HUES64 (cell line): ENCODE measurements around the gene TOMM34.
A peak's percentile ranks its signal among the peaks of the same experiment; 100 is the strongest.

Experiments used
- H3K27ac ChIP-seq: 2 replicates; pipeline ENCODE4 v1.7.0; 2013; ENCODE audit warnings: low read depth, low read length, inconsistent platforms
- H3K27me3 ChIP-seq: 2 replicates; pipeline ENCODE4 v1.6.1; 2013; ENCODE audit warnings: mild to moderate bottlenecking, low read length; ENCODE audit not compliant: insufficient read depth
- H3K36me3 ChIP-seq: 2 replicates; pipeline ENCODE4 v1.6.1; 2013; ENCODE audit warnings: mild to moderate bottlenecking, low read length; ENCODE audit not compliant: insufficient read depth
- H3K4me1 ChIP-seq: 2 replicates; pipeline ENCODE4 v1.6.1; 2013; ENCODE audit warnings: mild to moderate bottlenecking, low read length, moderate library complexity; ENCODE audit not compliant: insufficient read depth
- H3K4me3 ChIP-seq: 2 replicates; pipeline ENCODE4 v1.5.1; 2013; ENCODE audit warnings: mild to moderate bottlenecking, low read length, moderate library complexity
- H3K9ac ChIP-seq: 2 replicates; pipeline ENCODE4 v1.6.1; 2013; ENCODE audit warnings: mild to moderate bottlenecking, low read depth, low read length
- H3K9me3 ChIP-seq: 2 replicates; pipeline ENCODE4 v1.6.1; 2013; ENCODE audit warnings: low read depth, low read length; ENCODE audit not compliant: insufficient read depth
- WGBS: fragments of 150-250, 120-280 bp; methylation state at CpG from one replicate; pipeline ENCODE4 v1.1.7; 2013; ENCODE audit warnings: missing lambda C conversion rate; 5-methylcytosine and 5-hydroxymethylcytosine counted together

TOMM34 gene

GRCh38 chr20:44961870-44962267, 1.7 kb upstream of the TOMM34 start:
- no peaks in the 10 kb centered on the region for H3K9me3 ChIP-seq
- H3K4me1 ChIP-seq: peaks cover 23% of the 10 kb centered on the region
- no peak overlapping the region for H3K9ac ChIP-seq
- peaks cover 7% of the 10 kb centered on the region for H3K36me3 ChIP-seq
- WGBS: 64% methylated on average over 3 of the region's 3 CpGs
- no peak overlapping the region for H3K4me3 ChIP-seq
- peaks cover 39% of the 10 kb centered on the region for H3K27me3 ChIP-seq
- H3K27ac ChIP-seq: no peak overlapping the region

GRCh38 chr20:44961011-44961869, 1.0 kb upstream of the TOMM34 start:
- no peaks in the 10 kb centered on the region for H3K9me3 ChIP-seq
- H3K36me3 ChIP-seq: peaks cover 11% of the 10 kb centered on the region
- WGBS: 27% methylated on average over 4 of the region's 4 CpGs
- H3K4me1 ChIP-seq: peaks cover 23% of the 10 kb centered on the region
- peaks cover 39% of the 10 kb centered on the region for H3K27me3 ChIP-seq
- no peak overlapping the region for H3K27ac ChIP-seq
- no peak overlapping the region for H3K9ac ChIP-seq
- peak overlapping the region; percentile 77; the same call in 1 of the 2 replicates for H3K4me3 ChIP-seq

GRCh38 chr20:44959638-44960102, 527 bp downstream of the TOMM34 start:
- peak overlapping the region; percentile 77 for H3K4me3 ChIP-seq
- H3K27me3 ChIP-seq: peaks cover 31% of the 10 kb centered on the region
- H3K36me3 ChIP-seq: peaks cover 26% of the 10 kb centered on the region
- H3K9me3 ChIP-seq: no peaks in the 10 kb centered on the region
- H3K4me1 ChIP-seq: peaks cover 23% of the 10 kb centered on the region
- H3K9ac ChIP-seq: peak overlapping the region; percentile 75
- H3K27ac ChIP-seq: no peak overlapping the region
- 8% methylated on average over 12 of the region's 13 CpGs for WGBS

- H3K4me1 ChIP-seq: peaks cover 23% of the 10 kb centered on the region
- H3K9me3 ChIP-seq: no peaks in the 10 kb centered on the region
- peaks cover 27% of the 10 kb centered on the region for H3K27me3 ChIP-seq
- H3K36me3 ChIP-seq: peaks cover 31% of the 10 kb centered on the region
- no peak overlapping the region for H3K27ac ChIP-seq
- peak overlapping the region; percentile 77 for H3K4me3 ChIP-seq
- WGBS: 42% methylated on average over 8 of the region's 8 CpGs
- peak overlapping the region; percentile 75 for H3K9ac ChIP-seq
Observed at GRCh38 chr20:44959082-44959637, 1.0 kb downstream of the TOMM34 start.

- WGBS: 97% methylated on average over 8 of the region's 8 CpGs
- Histone ChIP-seq H3K36me3 (peaks cover 40% of the 10 kb centered on the region), H3K9ac (no peak overlapping the region), H3K4me3 (0 out of 2 replicates have a peak overlapping the region, but pooled peaks have one; percentile 77), H3K4me1 (peaks cover 23% of the 10 kb centered on the region), H3K27ac (no peak overlapping the region), H3K9me3 (no peaks in the 10 kb centered on the region), H3K27me3 (peaks cover 19% of the 10 kb centered on the region)
Observed at GRCh38 chr20:44958276-44958675, 1.9 kb downstream of the TOMM34 start.

GRCh38 chr20:44956410-44956809, 3.8 kb downstream of the TOMM34 start:
- Histone ChIP-seq H3K27me3 (peaks cover 7% of the 10 kb centered on the region), H3K4me1 (peaks cover 18% of the 10 kb centered on the region), H3K36me3 (peaks cover 59% of the 10 kb centered on the region), H3K9me3 (no peaks in the 10 kb centered on the region), H3K27ac (no peak overlapping the region), H3K4me3 (no peak overlapping the region), H3K9ac (no peak overlapping the region)
- 94% methylated on average over 3 of the region's 3 CpGs for WGBS

GRCh38 chr20:44955270-44955669, 4.9 kb downstream of the TOMM34 start:
- peaks cover 8% of the 10 kb centered on the region; the same call in 1 of the 2 replicates for H3K4me1 ChIP-seq
- H3K27me3 ChIP-seq: no peaks in the 10 kb centered on the region
- H3K36me3 ChIP-seq: peaks cover 70% of the 10 kb centered on the region
- no peaks in the 10 kb centered on the region for H3K9me3 ChIP-seq
- H3K27ac ChIP-seq: no peak overlapping the region
- H3K9ac ChIP-seq: no peak overlapping the region
- H3K4me3 ChIP-seq: no peak overlapping the region
- WGBS: 92% methylated on average over 4 of the region's 4 CpGs

GRCh38 chr20:44954211-44954610, 6.0 kb downstream of the TOMM34 start:
- Histone ChIP-seq H3K27me3 (no peaks in the 10 kb centered on the region), H3K9me3 (no peaks in the 10 kb centered on the region), H3K27ac (no peak overlapping the region), H3K4me1 (peaks cover 5% of the 10 kb centered on the region; the same call in 1 of the 2 replicates), H3K4me3 (no peak overlapping the region), H3K36me3 (peaks cover 81% of the 10 kb centered on the region), H3K9ac (no peak overlapping the region)
- 97% methylated on average over 5 of the region's 5 CpGs for WGBS

GRCh38 chr20:44952731-44953130, 7.5 kb downstream of the TOMM34 start:
- Histone ChIP-seq H3K4me3 (no peak overlapping the region), H3K4me1 (no peaks in the 10 kb centered on the region), H3K27me3 (no peaks in the 10 kb centered on the region), H3K27ac (no peak overlapping the region), H3K36me3 (peaks cover 90% of the 10 kb centered on the region), H3K9ac (no peak overlapping the region), H3K9me3 (no peaks in the 10 kb centered on the region)
- WGBS: 90% methylated on average over 1 of the region's 1 CpG

GRCh38 chr20:44950368-44950767, 9.8 kb downstream of the TOMM34 start:
- H3K36me3 ChIP-seq: peaks cover 99% of the 10 kb centered on the region
- H3K9me3 ChIP-seq: no peaks in the 10 kb centered on the region
- no peaks in the 10 kb centered on the region for H3K27me3 ChIP-seq
- H3K4me1 ChIP-seq: no peaks in the 10 kb centered on the region
- H3K27ac ChIP-seq: no peak overlapping the region
- 95% methylated on average over 1 of the region's 1 CpG for WGBS
- H3K9ac ChIP-seq: no peak overlapping the region
- no peak overlapping the region for H3K4me3 ChIP-seq

- Histone ChIP-seq H3K4me1 (no peaks in the 10 kb centered on the region), H3K9ac (no peak overlapping the region), H3K27ac (no peak overlapping the region), H3K27me3 (no peaks in the 10 kb centered on the region), H3K36me3 (peaks cover 99% of the 10 kb centered on the region), H3K4me3 (no peak overlapping the region), H3K9me3 (no peaks in the 10 kb centered on the region)
- 92% methylated on average over 2 of the region's 2 CpGs for WGBS
Observed at GRCh38 chr20:44948513-44948912, 11.7 kb downstream of the TOMM34 start.
